ENCODE results near the gene ZNF688.

DNA sequence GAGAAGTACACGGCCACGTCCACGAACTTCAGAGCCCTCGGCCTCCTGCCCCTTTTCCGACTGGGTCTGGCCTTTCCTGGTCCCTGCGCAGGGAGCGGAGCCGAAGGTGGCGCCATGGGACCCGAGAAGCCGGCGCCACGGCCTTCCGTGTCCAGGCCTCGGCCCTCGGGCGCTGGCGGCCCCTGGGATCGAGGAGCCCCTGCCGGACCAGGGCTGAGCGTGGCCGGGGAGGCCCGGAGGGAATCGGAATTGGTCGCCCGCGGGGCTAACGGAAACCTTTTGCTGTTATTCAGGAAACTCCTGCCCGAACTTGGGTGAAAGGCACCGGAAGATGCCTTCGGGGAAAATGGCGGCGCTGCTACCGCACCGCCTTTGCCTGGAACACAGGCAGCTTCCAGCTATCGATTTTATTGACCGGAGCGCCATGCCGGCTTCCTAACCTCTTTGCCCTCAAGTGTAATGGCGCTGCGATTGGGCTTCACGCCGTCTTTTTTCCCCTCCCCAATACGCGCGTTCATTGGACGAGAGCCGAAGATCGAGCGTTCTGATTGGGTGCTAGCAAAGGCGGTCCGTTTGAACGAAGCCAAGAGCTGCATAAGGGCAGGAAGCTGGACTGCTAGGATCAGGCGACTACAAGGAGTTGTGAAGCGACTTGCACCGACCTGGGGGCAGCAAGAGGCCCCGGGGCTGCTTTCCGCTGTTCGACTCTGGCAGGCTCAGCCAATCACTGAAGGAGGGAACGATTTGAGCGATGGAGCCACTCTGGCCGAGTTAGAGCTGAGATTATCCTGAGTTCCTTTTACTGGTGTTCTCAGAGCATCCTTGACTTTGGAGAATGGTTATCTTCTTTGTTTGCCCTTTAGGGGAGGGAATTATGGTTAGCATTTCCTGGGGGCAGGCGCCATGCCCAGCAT is 38.7 kb upstream of the ZNF688 start, which contains the start of gene ZNF689:
- peak; percentile 94 for TF ChIP-seq SIN3A (IDR thresholded peaks at IDR 0.05; ENCODE audit: borderline replicate concordance, low read depth, low read length)
- TF ChIP-seq NR2F6 (IDR thresholded peaks at IDR 0.05): peak; percentile 74; the same call in 1 of the 2 replicates
- peak; percentile 58; the same call in 1 of the 2 replicates for TF ChIP-seq NR2F6 (CRISPR knock-in tag; IDR thresholded peaks at IDR 0.05)
- peak; percentile 94 for TF ChIP-seq LCORL (IDR thresholded peaks at IDR 0.05)
- peak; percentile 77; the same call in 1 of the 2 replicates for TF ChIP-seq LCORL (CRISPR knock-in tag; IDR thresholded peaks at IDR 0.05)
- TF ChIP-seq NFRKB (IDR thresholded peaks at IDR 0.05): peak; percentile 98
- TF ChIP-seq SAFB2 (CRISPR knock-in tag; IDR thresholded peaks at IDR 0.05; ENCODE audit: borderline replicate concordance, low read depth): peak; percentile 88

Measured in HepG2 (cell line).